NCI-H146 treated with DMSO at 0.1 percent for 48 hours (cell line): ENCODE data around the gene S100PBP.

ENCODE experiments used
- DNase-seq: peaks from one replicate; lab custom pipeline; 2025; ENCODE audit not compliant: unreplicated experiment; lab: John Stamatoyannopoulos, UW

S100PBP gene

GRCh38 chr1:32817159-32817814 is at the start of gene S100PBP, which contains the start of gene YARS1:
TSS of gene S100PBP (plus strand) at chr1:32817653. CDS start at chr1:32826100, 8,447 bp downstream.
TSS of gene YARS1 (minus strand) at chr1:32817358. CDS start at chr1:32817244, 114 bp downstream.
- DNase-seq: peak; percentile 85

GRCh38 chr1:32768110-32768850 is 49.2 kb upstream of the S100PBP start:
- no peak for DNase-seq

- DNase-seq: no peak
Observed at GRCh38 chr1:32769524-32770220, 47.8 kb upstream of the S100PBP start.

- no peak for DNase-seq
Observed at GRCh38 chr1:32770221-32770731, 47.2 kb upstream of the S100PBP start.

GRCh38 chr1:32770741-32771548 is 46.5 kb upstream of the S100PBP start:
- no peak for DNase-seq

- no peak for DNase-seq
Observed at GRCh38 chr1:32771561-32772280, 45.7 kb upstream of the S100PBP start.

- DNase-seq: no peak
Observed at GRCh38 chr1:32772281-32773017, 45.0 kb upstream of the S100PBP start.

- peak; percentile 7 for DNase-seq
Observed at GRCh38 chr1:32773018-32773763, 44.3 kb upstream of the S100PBP start.

GRCh38 chr1:32773764-32774463 is 43.5 kb upstream of the S100PBP start:
- no peak for DNase-seq

GRCh38 chr1:32774464-32774808 is 43.0 kb upstream of the S100PBP start:
- DNase-seq: no peak

GRCh38 chr1:32774950-32775634 is 42.4 kb upstream of the S100PBP start:
- DNase-seq: no peak

GRCh38 chr1:32775640-32776337 is 41.7 kb upstream of the S100PBP start:
- DNase-seq: no peak

- no peak for DNase-seq
Observed at GRCh38 chr1:32779242-32779641, 38.2 kb upstream of the S100PBP start.

GRCh38 chr1:32780005-32780404 is 37.4 kb upstream of the S100PBP start:
- DNase-seq: no peak

GRCh38 chr1:32780628-32781234 is 36.7 kb upstream of the S100PBP start:
- no peak for DNase-seq

- DNase-seq: no peak
Observed at GRCh38 chr1:32782086-32782485, 35.4 kb upstream of the S100PBP start.

GRCh38 chr1:32783851-32784250 is 33.6 kb upstream of the S100PBP start:
- no peak for DNase-seq
